Cerebellar cortex (tissue), 1 donor: ENCODE data around the gene DDX52.
"Not testable (repeated sequence)": the region's sequence is repeated elsewhere in the genome, so short reads cannot be mapped to it uniquely, and the experiment has no call there.

ENCODE experiments used
- DNase-seq: peaks from one replicate; pipeline ENCODE4 v3.0.0-alpha.2; 2015; ENCODE audit warnings: low spot score

Gene DDX52

GRCh38 chr17:37651849-37652248, 8.6 kb upstream of the DDX52 start:
- no peak for DNase-seq

GRCh38 chr17:37650419-37651003, 7.3 kb upstream of the DDX52 start:
- DNase-seq = peak; percentile 37

DNA sequence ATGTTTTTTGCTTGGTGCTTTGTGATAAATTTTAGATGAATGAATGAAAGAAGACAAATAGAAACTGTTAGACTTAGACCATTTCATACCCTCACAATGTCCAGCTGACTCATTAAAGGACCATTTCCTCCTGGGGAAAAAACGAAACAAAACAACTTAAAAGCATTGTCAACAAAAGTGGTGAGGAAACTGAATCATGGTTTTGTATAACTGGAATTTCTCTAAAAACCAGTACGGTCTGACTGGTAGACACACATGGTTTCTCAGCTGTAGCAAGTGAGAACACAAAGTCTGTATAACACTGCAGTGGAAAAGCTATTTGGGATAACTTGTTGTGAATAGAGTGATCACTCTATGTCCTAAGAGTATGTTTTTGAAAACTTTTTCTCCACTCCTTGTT, 5.3 kb upstream of the DDX52 start:
- DNase-seq = no peak

DNA sequence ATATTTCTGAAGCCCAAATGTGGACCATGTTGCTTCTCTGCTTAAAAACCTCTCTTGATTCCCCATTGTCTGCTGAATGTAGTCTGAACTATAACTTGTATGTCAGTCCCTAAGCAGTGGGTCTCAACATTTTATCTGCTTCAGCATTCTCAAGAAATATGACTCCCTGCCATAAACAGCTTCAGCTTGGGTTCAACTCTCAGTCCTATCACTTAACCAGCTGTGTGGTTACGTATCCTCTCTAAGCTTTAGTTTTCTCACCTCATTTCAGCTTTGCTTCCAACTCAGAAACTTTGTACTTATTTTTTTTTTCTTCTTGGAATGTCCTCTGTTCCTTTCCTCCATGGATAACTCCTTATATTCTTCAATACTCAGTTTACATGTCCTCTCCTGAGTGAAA, 4.6 kb upstream of the DDX52 start:
- no peak for DNase-seq

DNA sequence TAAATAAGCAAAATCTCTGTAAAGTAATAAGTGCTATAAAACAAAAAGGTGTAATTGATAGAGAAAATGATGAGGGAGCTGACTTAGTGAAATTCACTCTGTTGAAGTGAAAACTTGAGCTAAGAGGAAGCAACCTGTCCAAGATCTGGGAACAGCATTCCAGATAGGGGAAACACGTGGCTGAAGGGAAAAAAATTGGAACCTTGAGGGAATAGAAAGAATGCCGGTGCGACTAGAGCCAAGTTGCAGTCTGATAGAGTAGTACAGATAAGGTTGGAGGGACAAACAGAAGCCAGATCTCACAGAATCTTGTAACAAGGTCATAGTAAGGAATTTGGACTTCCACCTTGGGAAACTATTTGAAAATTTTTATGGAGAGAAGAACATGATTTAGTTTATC, 623 bp upstream of the DDX52 start:
- peak; percentile 33 for DNase-seq

- no peak for DNase-seq
These were observed 565 bp downstream of the DDX52 start for GRCh38 chr17:37642681-37643080.

- no peak for DNase-seq
These were observed 3.2 kb downstream of the DDX52 start for GRCh38 chr17:37640015-37640414.

- DNase-seq = no peak
These were observed 5.3 kb downstream of the DDX52 start for GRCh38 chr17:37637956-37638355.

DNA sequence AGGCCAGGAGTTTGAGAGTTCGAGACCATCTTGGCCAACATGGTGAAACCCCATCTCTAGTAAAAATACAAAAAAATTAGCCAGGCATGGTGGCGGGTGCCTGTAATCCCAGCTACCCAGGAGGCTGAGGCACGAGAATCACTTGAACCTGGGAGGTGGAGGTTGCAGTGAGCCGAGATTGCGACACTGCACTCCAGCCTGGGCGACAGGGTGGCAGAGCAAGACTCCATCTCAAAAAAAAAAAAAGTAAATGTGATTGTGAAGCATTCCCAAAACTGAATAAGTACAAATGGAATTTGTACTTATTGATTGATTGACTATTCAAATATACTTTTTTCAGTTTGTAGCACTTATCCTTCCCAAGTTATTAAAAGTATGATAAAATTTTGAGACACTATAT, 26.8 kb downstream of the DDX52 start:
- not testable (repeated sequence) for DNase-seq

DNA sequence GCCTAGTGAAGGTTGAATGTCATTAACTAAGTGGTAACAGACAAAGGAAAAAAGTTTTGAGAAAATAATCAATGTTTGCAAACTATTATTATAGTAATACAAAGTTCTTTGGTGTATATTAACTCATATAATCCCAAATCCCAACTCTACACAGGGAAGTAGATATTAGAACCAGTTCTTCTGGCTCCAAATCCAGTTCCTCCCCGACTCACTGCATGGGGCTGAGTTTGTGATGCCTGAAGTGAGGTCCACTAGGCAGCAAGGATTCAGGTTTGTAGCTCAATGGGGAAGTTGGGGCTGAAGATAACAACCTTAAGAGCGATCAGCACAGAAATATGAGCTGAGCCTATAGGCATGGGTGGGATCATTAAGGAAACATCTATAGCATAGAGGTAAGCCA, 28.4 kb downstream of the DDX52 start:
- no peak for DNase-seq

DNA sequence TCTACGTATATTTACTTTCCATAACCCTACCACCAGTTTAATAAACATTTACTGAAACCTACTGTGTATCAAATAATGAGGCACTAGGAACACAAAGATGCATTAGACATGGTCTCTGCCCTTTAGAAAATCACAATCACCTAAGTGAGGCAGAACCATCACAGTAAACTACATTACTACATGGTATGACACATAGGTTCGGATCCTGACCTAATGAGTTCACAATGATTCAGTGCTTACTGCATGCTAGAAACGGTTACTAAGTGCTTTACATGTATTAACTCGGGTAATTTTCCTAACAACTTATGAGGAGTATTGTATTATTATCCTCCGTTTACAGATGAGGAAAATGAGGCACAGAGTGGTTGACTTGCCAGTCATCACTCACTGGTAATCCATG, 28.9 kb downstream of the DDX52 start:
- no peak for DNase-seq

DNA sequence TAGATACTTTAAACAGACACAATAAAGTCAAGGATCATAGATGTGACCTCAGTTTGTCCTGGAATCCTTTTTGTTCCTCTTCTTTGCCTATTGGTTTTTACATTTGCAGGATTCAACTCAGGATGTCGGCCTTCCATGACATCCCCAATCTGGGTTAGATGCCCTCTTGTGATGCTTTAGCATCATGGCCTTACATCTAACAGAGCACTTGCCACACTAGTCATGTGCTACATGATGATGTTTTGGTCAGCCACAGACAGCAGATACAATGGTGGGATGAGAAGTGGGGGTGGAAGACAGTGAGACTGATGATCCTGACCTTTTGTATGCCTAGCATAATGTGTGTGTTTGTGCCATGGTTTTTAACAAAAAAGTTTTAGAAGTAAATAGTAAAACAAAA, 32.3 kb downstream of the DDX52 start:
- DNase-seq = no peak

GRCh38 chr17:37610041-37610420, 33.2 kb downstream of the DDX52 start:
- DNase-seq = not testable (repeated sequence)

- DNase-seq = peak; percentile 96
These were observed 33.8 kb downstream of the DDX52 start, which contains the start of gene SYNRG for GRCh38 chr17:37609170-37610040. TSS of gene SYNRG (minus strand) at chr17:37609418. CDS start at chr17:37609355, 63 bp downstream.

DNA sequence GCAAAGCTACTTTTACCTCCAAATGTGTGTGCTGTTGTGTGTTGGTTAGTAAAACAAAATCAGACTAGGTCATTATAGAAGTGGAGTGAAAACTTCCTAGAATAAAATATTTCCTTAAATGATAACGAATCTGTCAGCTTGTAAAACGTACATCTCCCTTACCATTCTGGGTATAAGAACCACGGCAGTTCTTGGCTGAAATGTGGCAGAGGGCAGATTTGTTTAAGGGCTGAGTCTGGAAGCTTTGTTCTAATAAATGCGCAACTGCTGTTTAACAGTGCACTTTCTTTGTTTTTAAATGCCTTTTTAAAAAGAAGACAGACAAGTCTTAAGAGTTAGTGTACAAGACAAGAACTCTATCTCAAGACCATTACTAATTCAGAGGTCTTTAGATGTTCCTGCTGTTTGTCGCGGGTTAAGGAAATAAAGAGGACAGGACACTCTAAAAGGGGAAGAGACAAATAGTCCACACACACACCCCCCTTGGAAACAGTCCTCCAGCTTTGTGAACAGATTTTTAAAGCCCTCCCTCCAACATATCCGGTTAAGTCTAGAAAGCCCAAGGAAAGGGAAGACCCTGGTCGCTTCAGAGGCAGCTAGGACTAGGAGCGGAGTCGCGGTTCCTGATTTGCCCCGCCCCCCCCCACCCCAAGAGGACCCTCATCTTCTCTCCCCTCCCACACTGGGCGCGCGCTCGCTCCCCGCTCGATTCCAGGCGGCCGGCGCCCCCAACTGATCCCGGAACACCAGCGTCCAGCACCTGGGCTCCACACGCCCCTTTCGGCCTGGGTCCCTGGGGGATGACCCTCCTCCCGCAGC, 34.7 kb downstream of the DDX52 start:
- peak; percentile 57 for DNase-seq

DNA sequence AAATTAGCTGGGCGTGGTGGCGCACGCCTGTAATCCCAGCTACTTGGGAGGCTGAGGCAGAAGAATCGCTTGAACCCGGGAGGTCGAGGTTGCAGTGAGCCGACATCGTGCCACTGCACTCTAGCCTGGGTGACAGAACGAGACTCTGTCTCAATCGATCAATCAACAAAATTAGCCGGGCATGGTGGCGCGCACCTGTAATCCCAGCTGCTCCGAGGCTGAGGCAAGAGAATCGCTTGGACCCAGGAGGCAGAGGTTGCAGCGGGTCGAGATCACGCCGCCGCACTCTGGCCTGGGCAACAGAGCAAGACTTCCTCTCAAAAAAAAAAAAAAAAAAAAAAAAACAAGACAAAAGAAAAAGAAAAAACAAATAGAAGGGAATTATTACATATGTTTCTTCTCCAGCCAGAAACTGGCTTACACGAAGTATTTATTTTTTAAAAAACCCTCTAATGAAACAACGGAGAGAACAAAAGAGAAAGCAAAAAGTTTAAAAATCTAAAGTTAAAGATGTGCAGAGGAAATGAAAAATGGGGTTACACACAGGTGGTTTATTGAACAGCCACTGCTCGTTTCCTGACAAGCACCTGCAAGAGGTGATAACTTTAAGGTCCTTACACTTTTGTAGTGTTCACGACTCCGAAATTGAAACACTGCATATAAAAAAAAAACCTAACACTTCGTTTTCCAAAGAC, 35.5 kb downstream of the DDX52 start:
- DNase-seq = no peak

DNA sequence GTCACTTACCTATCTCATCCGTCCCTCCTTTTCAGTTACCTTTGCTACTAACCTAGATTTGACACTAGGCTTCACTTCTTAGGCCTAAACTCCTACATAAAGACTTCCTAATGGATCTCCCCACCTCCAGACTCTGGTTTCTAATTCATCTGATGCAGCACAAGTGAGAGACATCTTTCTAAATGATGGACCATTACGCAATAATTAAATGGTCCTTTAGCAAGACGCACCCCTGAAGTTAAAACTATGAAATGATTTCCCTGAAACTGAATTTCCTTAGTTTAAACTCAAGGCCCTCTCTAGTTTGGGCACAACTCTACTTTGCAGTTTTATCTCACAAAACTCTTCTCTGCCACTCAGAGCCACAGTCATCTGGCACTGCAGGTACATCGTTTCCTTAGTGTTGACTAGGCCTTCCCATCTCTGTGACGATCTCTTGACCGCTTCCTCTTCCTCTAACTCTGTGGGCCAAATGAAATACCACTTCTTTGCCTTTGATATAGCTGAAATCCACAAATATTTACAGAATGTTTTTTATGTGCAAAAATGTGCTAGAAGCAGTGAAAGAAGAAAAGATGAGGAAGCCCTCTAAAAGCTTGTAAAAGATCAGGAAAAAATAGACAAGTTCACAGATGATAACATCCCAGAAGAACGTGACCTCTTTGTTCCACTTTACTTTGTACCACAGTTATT, 37.3 kb downstream of the DDX52 start:
- DNase-seq = no peak

DNA sequence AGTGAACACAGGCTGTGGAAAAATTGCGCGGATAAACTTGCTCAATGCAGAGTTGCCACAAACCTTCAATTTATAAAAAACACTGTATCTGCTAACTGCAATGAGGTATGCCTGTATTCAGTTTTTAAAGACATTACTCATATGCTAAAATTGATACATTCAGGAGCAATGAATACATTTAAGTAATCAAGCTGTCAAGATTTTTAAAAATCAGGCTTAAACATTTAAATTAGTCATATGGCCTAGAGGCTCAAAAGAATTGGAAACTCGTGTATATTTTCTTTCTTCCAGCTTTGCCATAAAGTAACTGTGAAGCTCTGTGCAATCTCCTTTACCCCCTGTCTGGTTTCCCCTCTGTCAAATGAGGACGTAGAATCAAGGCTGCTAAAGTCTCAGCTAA, 38.2 kb downstream of the DDX52 start:
- no peak for DNase-seq

GRCh38 chr17:37604556-37604955, 38.7 kb downstream of the DDX52 start:
- DNase-seq = no peak

GRCh38 chr17:37598145-37598544, 45.1 kb downstream of the DDX52 start:
- DNase-seq = no peak

DNA sequence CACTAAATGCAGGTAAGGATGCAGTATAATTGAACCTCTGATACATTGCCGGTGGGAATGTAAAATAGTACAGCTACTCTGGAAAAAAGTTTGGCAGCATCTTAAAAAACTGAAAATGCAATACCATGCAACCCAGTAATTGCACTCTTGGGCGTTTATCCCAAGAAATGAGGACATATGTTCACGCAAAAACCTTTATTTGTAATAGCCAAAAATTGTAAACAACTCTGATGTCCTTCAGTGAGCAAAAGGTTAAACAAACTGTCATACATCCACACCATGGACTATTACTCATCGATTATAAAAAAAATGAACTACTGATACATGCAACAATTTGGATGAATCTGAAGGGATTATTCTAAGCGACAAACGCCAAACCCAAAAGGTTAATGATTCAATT, 51.0 kb downstream of the DDX52 start:
- no peak for DNase-seq

DNA sequence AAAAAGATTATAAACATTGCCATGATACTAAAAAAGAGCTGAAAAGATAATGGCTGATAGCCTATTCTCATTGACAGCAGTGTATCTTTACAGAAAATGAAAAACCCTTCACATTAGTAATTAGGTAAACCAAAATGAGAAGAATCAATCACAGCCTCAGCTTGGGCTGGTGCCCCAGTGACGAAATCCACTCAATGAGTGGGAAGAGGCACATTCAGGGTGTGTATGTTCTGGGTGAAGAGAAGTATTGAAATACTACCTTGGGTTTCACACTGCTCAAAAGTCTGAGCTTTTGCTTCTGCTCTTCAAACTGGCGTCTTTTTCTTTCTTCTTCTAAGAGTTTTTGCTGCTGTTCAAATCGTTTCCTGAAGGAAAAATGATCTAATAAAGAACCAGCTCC, 58.2 kb downstream of the DDX52 start:
- no peak for DNase-seq
